HCT116 (cell line): ENCODE data around the gene TSC22D3. TPM values are rescaled to one million over a fixed set of nuclear protein-coding genes. Genes with fewer than 3 reads are reported as not detected.

ENCODE experiments used
- ATAC-seq: fragments of 200-7000 bp; cut with Tn5 transposase; 2 replicates; pipeline ENCODE4 v1.9.1; 2020; ENCODE audit warnings: mild to moderate bottlenecking, moderate library complexity
- BruUV-seq: library from RNA; stranded (reverse); fragments of 400-500 nt; replicated peaks from 2 replicates; lab custom pipeline; 2021; lab: Mats Ljungman, UMichigan
- CTCF ChIA-PET: fragments of 300-600 bp; sonication (Branson Sonifier 250); formaldehyde crosslinking; loops from one replicate; lab custom pipeline; 2021; ENCODE audit warnings: antibody characterized with exemption; lab: Charles Lee
- POLR2A ChIA-PET: fragments of 300-600, 350-600 bp; sonication (Branson Sonifier 250); formaldehyde crosslinking; loops from one replicate; lab custom pipeline; 2021; ENCODE audit warnings: antibody characterized with exemption; lab: Charles Lee
- RAD21 ChIA-PET, 2 experiments: fragments of 300-600 bp; sonication (Branson Sonifier 250); formaldehyde crosslinking; loops; one replicate each; lab custom pipeline; 2023; ENCODE audit warnings: low total read pairs in 2 of 2; ENCODE audit not compliant: uncharacterized antibody in 2 of 2, unreplicated experiment in 2 of 2, low non-redundant PET in 1 of 2; lab: Charles Lee
- DNase-seq: peaks from one replicate; pipeline ENCODE4 v3.0.0-alpha.2; 2010; ENCODE audit warnings: low read depth, low spot score
- H2AFZ ChIP-seq: fragments of 200-600 bp; shearing (Covaris generic), sonication (generic); 2 replicates; pipeline ENCODE4 v1.6.1; 2017; ENCODE audit warnings: low read depth, mixed run types, mixed read lengths, antibody characterized with exemption, low read length; ENCODE audit not compliant: poor library complexity, severe bottlenecking
- H3K27ac ChIP-seq: 2 replicates; pipeline ENCODE4 v1.5.1; 2012; ENCODE audit warnings: low read depth, low read length
- H3K27me3 ChIP-seq: fragments of 200-600 bp; sonication (generic); 2 replicates; pipeline ENCODE4 v1.6.1; 2016; ENCODE audit warnings: mixed run types, low read length, mixed read lengths; ENCODE audit not compliant: insufficient read depth
- H3K36me3 ChIP-seq, 2 experiments: fragments of 200-500 bp in 1 of 2; fragments of 200-600 bp in 1 of 2; sonication (Bioruptor generic) in 1 of 2; sonication (generic) in 1 of 2; 2 replicates each; pipeline versions ENCODE4 v1.5.1 to v1.6.1; 2014 to 2016; ENCODE audit warnings: low read length in 2 of 2, inconsistent platforms in 1 of 2, mixed read lengths in 1 of 2, mixed run types in 1 of 2; ENCODE audit not compliant: insufficient read depth in 2 of 2, control insufficient read depth in 1 of 2
- H3K4me1 ChIP-seq, 2 experiments: fragments of 200-600 bp in 1 of 2; sonication (generic) in 1 of 2; 2 replicates each; pipeline versions ENCODE4 v1.5.1 to v1.6.1; 2012 to 2017; ENCODE audit warnings: low read length in 2 of 2, inconsistent platforms in 1 of 2, mild to moderate bottlenecking in 1 of 2, mixed read lengths in 1 of 2, mixed run types in 1 of 2, moderate library complexity in 1 of 2; ENCODE audit not compliant: insufficient read depth in 2 of 2, control insufficient read depth in 1 of 2
- H3K4me2 ChIP-seq: fragments of 200-600 bp; sonication (generic); 2 replicates; pipeline ENCODE4 v1.6.1; 2017; ENCODE audit warnings: mixed run types, low read length, mixed read lengths
- H3K4me3 ChIP-seq, 2 experiments: fragments of 200-600 bp in 1 of 2; sonication (generic) in 1 of 2; replicated peaks in 1 of 2; 2 replicates each; pipeline ENCODE4 v1.5.1; 2011 to 2016; ENCODE audit warnings: low read length in 2 of 2, control low read depth in 1 of 2, low read depth in 1 of 2, mild to moderate bottlenecking in 1 of 2, mixed read lengths in 1 of 2, mixed run types in 1 of 2
- H3K79me2 ChIP-seq: fragments of 200-600 bp; sonication (generic); 2 replicates; pipeline ENCODE4 v1.6.1; 2017; ENCODE audit warnings: mild to moderate bottlenecking, mixed run types, low read length, moderate library complexity, mixed read lengths; ENCODE audit not compliant: insufficient read depth
- H3K9ac ChIP-seq: fragments of 200-600 bp; sonication (generic); 2 replicates; pipeline ENCODE4 v1.6.1; 2016; ENCODE audit warnings: low read length, mixed read lengths
- H3K9me2 ChIP-seq: fragments of 200-600 bp; sonication (generic), shearing (Covaris generic); 2 replicates; pipeline ENCODE4 v1.6.1; 2017; ENCODE audit warnings: mixed run types, mild to moderate bottlenecking, moderate library complexity; ENCODE audit not compliant: insufficient read depth
- H3K9me3 ChIP-seq, 2 experiments: fragments of 200-500 bp in 1 of 2; fragments of 200-600 bp in 1 of 2; sonication (Bioruptor generic) in 1 of 2; sonication (generic) in 1 of 2; 2 replicates each; pipeline ENCODE4 v1.6.1; 2014 to 2017; ENCODE audit warnings: low read length in 2 of 2, mixed read lengths in 2 of 2, inconsistent platforms in 1 of 2, low read depth in 1 of 2, mild to moderate bottlenecking in 1 of 2, mixed run types in 1 of 2, moderate library complexity in 1 of 2; ENCODE audit not compliant: control insufficient read depth in 1 of 2, insufficient read depth in 1 of 2
- H4K20me1 ChIP-seq: fragments of 200-600 bp; sonication (generic), shearing (Covaris generic); 2 replicates; pipeline ENCODE4 v1.6.1; 2017; ENCODE audit warnings: mixed run types, mild to moderate bottlenecking, moderate library complexity; ENCODE audit not compliant: insufficient read depth
- CTCF ChIP-seq, 3 experiments: fragments of 200-600 bp in 1 of 3; sonication (generic) in 1 of 3; IDR thresholded peaks in 2 of 3; conservative IDR thresholded peaks in 1 of 3; 2 replicates each; pipeline ENCODE4 v1.5.1; 2012 to 2017; ENCODE audit warnings: low read depth in 2 of 3, low read length in 2 of 3, antibody characterized with exemption in 1 of 3, borderline replicate concordance in 1 of 3, control low read depth in 1 of 3, mild to moderate bottlenecking in 1 of 3, mixed read lengths in 1 of 3, mixed run types in 1 of 3, moderate library complexity in 1 of 3; ENCODE audit not compliant: insufficient read depth in 1 of 3
- REST ChIP-seq: IDR thresholded peaks from 2 replicates; pipeline ENCODE4 v1.6.1; 2012; ENCODE audit warnings: low read depth
- ZBTB33 ChIP-seq: IDR thresholded peaks from 2 replicates; pipeline ENCODE4 v1.6.1; 2011; ENCODE audit warnings: mild to moderate bottlenecking, low read length, moderate library complexity; ENCODE audit not compliant: insufficient replicate concordance; ENCODE audit errors: extremely low read depth
- intact Hi-C: fragments of 100-400 bp; cut with micrococcal nuclease; formaldehyde crosslinking; loops from 2 replicates; pipeline ENCODE4 v1.10.0; 2022
- total RNA-seq: library from RNA; stranded (reverse); gene quantifications from one replicate; pipeline ENCODE4 v1.2.1, GENCODE V29; 2021; ENCODE audit not compliant: unreplicated experiment

The TSC22D3 gene
- total RNA-seq, 1 experiment from 2014 or later = 24.6 TPM

DNA sequence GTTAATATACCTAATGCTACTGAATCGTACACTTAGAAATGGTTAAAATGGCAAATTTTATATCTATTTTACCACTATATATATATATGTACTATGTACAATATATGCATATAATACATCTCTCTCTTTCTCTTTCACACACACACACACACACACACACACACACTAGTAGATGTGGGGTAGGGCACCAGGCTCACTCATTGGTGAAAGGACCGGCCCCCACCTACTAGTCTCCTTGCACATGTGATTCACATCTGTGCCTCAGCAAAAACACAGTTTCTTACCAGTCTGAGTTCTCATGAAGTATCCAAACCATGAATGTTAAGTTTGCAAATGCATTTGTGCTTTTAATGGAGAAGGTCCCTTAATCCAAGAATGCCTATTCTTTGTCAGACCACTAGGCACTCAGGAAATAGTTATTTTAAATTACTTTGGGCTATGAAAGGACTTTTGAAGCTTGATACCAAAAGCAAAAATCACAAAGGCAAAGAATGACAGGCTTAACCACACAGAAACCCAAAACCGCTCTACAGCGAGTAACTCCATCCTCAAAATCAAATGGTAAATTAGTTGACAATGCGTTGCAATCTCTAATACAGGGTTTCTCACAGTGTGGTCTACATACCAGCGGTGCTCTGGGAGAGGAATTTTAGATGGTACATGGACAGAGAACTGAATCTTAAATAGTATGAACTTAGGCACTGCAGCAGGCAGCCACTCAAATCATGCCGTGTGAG, 5.8 kb downstream of the TSC22D3 start:
- RAD21 ChIA-PET = no interaction called here
- ATAC-seq (no peak), DNase-seq (no peak)
- H3K79me2 ChIP-seq = no peaks in the 10 kb centered on the region
- H3K9me3 ChIP-seq = no peaks in the 10 kb centered on the region
- H2AFZ ChIP-seq = no peak overlapping the region
- no peaks in the 10 kb centered on the region for H4K20me1 ChIP-seq
- no peak overlapping the region for H3K4me3 ChIP-seq
- CTCF ChIA-PET = no interaction called here
- no peaks in the 10 kb centered on the region for H3K36me3 ChIP-seq
- H3K9ac ChIP-seq = no peak overlapping the region
- H3K27ac ChIP-seq = no peak overlapping the region
- H3K9me2 ChIP-seq = no peaks in the 10 kb centered on the region
- POLR2A ChIA-PET = no interaction called here
- intact Hi-C loops = loop anchor here (10.0 kb wide), 1 partner anchor 55 kb away; no protein-coding TSS in a partner anchor
- no peaks in the 10 kb centered on the region for H3K27me3 ChIP-seq
- H3K4me2 ChIP-seq = no peak overlapping the region
- H3K4me1 ChIP-seq = no peaks in the 10 kb centered on the region
- no TSS peak for BruUV-seq
- no peak for TF ChIP-seq REST
- no peak for TF ChIP-seq ZBTB33
- no peak for TF ChIP-seq CTCF (IDR thresholded peaks at IDR 0.05 in 2 of 3, conservative IDR thresholded peaks at IDR 0.05 in 1 of 3; ENCODE audit: borderline replicate concordance in 1 of 3, insufficient read depth in 1 of 3, low read depth in 2 of 3, low read length in 2 of 3)
